Stomach smooth muscle (tissue), 2 donors: ENCODE measurements around the gene EFNB3.

Experiments used
- H3K27ac ChIP-seq: one replicate; pipeline ENCODE4 v1.7.0; 2013; ENCODE audit warnings: mild to moderate bottlenecking, low read length, inconsistent platforms
- H3K27me3 ChIP-seq, 2 donors: one replicate each; pipeline ENCODE4 v1.7.0; 2013; ENCODE audit warnings: low read length in 2 of 2; ENCODE audit not compliant: insufficient read depth in 2 of 2, control insufficient read depth in 1 of 2
- H3K36me3 ChIP-seq, 2 donors: one replicate each; pipeline ENCODE4 v1.7.0; 2013; ENCODE audit warnings: low read length in 2 of 2; ENCODE audit not compliant: control insufficient read depth in 2 of 2, insufficient read depth in 2 of 2
- H3K4me1 ChIP-seq: one replicate; pipeline ENCODE4 v1.7.0; 2013; ENCODE audit warnings: low read length; ENCODE audit not compliant: control insufficient read depth, insufficient read depth
- H3K4me3 ChIP-seq, 2 donors: one replicate each; pipeline ENCODE4 v1.7.0; 2013; ENCODE audit warnings: low read length in 2 of 2
- H3K9ac ChIP-seq, 2 donors: one replicate each; pipeline ENCODE4 v1.7.0; 2013; ENCODE audit warnings: low read length in 2 of 2, mild to moderate bottlenecking in 1 of 2
- H3K9me3 ChIP-seq, 2 donors: one replicate each; pipeline ENCODE4 v1.7.0; 2013; ENCODE audit warnings: low read length in 2 of 2; ENCODE audit not compliant: control insufficient read depth in 2 of 2
- donor health status: healthy.
- donor health status: Pancreatic carcinoma.

EFNB3 gene

DNA sequence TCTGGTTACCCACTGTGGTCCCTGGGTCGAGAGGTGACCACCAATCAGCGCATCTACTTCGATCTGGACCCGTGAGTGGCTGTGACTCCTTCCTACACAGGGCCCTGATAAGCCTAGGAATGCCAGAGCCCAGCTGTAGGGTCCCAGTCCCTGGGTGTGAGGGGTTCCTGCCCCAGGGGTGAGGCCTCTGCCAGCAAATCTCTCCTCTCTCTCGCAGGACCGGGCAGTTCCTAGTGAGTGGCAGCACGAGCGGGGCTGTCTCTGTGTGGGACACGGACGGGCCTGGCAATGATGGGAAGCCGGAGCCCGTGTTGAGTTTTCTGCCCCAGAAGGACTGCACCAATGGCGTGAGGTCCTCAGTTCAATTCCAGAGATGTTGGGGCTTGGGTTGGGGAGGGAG lies 2.2 kb upstream of the EFNB3 start:
- no peak overlapping the region for H3K9ac ChIP-seq
- no peak overlapping the region for H3K27ac ChIP-seq
- H3K27me3 ChIP-seq, result peaks cover 42 to 46% of the 10 kb centered on the region in 2 donors
- H3K9me3 ChIP-seq, result no peaks in the 10 kb centered on the region
- no peak overlapping the region for H3K4me3 ChIP-seq
- H3K36me3 ChIP-seq, result peaks cover 6 to 17% of the 10 kb centered on the region in 2 donors
- H3K4me1 ChIP-seq, result peaks cover 16% of the 10 kb centered on the region

DNA sequence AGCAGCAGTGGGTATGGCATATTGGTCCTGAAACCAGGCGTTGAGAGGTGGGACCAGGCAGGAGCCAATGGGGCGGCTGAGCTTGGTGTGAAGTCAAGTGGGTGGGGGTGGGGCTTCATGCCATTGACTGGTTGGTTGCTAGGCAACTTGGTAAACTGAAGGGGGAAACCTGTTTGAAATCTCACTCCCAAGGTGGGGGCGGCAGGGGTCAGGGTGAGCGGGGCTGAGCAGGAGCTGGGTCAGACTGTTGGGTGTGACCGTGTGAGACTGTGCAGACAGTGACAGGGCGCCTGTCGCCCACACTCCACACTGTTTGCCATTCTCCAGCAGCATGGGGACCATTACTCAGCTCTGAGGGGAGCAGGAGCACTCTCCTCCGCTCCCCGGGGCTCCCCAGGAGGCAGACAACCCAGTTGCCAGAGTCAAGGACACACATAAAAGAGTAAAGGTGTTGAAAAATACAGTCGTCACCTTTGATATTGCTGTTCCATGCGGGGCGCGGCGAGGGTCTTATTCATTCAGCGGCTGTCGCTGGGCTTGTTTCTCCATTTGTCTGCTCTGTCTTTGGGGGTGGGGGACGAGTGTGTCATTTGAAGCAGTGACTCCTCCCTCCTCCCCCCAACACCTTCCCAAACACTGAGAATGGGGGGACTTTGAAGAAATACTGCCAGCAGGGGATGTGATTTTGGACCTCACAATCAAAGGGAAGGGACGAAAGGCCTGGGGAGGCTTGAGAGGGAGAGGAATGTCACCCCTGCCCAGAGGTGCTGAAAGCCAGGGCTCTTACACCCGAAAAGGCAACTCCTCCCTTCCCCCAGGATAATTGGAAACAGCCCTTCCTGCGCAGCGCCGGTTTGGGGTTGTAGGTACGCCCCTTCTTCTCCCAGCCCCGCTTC lies 1.2 kb upstream of the EFNB3 start:
- no peak overlapping the region for H3K27ac ChIP-seq
- no peak overlapping the region for H3K9ac ChIP-seq
- peaks cover 16% of the 10 kb centered on the region for H3K4me1 ChIP-seq
- no peaks in the 10 kb centered on the region for H3K9me3 ChIP-seq
- H3K27me3 ChIP-seq, result peaks cover 42 to 49% of the 10 kb centered on the region in 2 donors
- peaks cover 6 to 17% of the 10 kb centered on the region in 2 donors for H3K36me3 ChIP-seq
- H3K4me3 ChIP-seq, result no peak overlapping the region

GRCh38 chr17:7705269-7706255 lies 560 bp downstream of the EFNB3 start:
- Histone ChIP-seq H3K4me3 (no peak overlapping the region), H3K4me1 (peaks cover 16% of the 10 kb centered on the region), H3K27ac (no peak overlapping the region), H3K36me3 (peaks cover 6 to 17% of the 10 kb centered on the region in 2 donors), H3K27me3 (peaks cover 52 to 61% of the 10 kb centered on the region in 2 donors), H3K9me3 (no peaks in the 10 kb centered on the region), H3K9ac (no peak overlapping the region)

DNA sequence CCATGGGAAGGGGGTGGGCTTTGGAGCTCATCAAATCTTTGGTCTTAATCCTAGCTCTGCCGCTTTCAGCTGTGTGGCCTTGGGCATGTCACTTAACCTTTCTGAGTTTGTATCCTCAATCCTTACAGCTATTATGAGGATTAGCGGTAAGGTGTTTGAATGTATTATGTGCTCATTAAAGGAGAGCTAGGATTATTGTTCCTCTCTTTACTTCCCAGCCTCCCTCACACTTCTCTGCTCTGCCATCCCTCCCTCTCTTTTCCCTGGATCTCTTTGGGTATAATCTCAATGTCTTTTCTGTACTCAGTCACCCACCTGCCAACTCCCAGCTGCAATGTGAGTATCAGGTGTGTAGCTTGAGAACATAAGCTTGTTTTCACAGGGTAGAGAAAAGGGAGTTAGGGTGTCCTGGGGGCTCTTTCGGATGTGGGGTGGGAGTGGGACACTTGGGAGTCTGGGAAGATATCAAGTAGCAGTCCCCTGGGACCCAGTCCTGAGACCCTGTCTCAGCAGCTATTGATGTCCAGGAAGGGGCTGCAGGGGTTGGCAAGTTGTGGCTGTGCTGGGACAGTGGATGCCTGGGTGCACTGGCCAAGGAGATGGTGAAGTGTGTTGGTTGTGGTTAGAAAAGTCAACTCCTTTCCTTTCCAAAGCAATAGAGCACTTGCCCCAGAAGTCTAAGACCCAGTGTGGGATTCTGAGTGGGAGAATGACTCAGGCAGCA lies 1.8 kb downstream of the EFNB3 start:
- Histone ChIP-seq H3K4me3 (no peak overlapping the region), H3K27ac (no peak overlapping the region), H3K9me3 (no peaks in the 10 kb centered on the region), H3K36me3 (peaks cover under 1 to 11% of the 10 kb centered on the region in 2 donors), H3K27me3 (peaks cover 64 to 70% of the 10 kb centered on the region in 2 donors), H3K4me1 (peaks cover 16% of the 10 kb centered on the region), H3K9ac (no peak overlapping the region)

DNA sequence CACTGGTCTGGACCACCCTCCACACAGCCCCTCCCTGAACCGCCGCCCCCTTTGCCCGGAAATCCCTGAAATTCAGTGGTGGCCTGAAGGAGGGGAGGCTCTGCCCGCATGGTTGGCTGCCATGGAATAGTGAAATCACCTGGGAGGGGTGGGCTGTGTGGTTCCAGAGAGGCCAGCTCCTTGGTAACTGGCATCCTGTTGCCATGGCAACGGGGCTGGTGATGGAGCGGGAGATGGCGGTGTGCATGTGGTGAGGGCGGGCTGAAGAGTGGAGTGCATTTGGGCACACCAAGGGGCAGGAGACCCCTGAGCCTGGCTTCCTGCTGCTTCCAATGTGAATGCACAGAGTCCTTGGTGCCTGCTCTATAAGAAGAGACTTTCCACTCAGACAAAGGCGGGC lies 2.4 kb downstream of the EFNB3 start:
- no peak overlapping the region for H3K4me3 ChIP-seq
- H3K36me3 ChIP-seq, result peaks cover 0 to 4% of the 10 kb centered on the region in 2 donors
- H3K9ac ChIP-seq, result no peak overlapping the region
- no peaks in the 10 kb centered on the region for H3K9me3 ChIP-seq
- H3K4me1 ChIP-seq, result peaks cover 17% of the 10 kb centered on the region
- no peak overlapping the region for H3K27ac ChIP-seq
- H3K27me3 ChIP-seq, result peaks cover 66 to 75% of the 10 kb centered on the region in 2 donors

GRCh38 chr17:7707858-7708750 lies 3.1 kb downstream of the EFNB3 start:
- H3K36me3 ChIP-seq, result no peaks in the 10 kb centered on the region
- H3K9me3 ChIP-seq, result no peaks in the 10 kb centered on the region
- H3K27ac ChIP-seq, result no peak overlapping the region
- H3K4me1 ChIP-seq, result peaks cover 18% of the 10 kb centered on the region
- no peak overlapping the region for H3K4me3 ChIP-seq
- peaks cover 63 to 70% of the 10 kb centered on the region in 2 donors for H3K27me3 ChIP-seq
- no peak overlapping the region for H3K9ac ChIP-seq

DNA sequence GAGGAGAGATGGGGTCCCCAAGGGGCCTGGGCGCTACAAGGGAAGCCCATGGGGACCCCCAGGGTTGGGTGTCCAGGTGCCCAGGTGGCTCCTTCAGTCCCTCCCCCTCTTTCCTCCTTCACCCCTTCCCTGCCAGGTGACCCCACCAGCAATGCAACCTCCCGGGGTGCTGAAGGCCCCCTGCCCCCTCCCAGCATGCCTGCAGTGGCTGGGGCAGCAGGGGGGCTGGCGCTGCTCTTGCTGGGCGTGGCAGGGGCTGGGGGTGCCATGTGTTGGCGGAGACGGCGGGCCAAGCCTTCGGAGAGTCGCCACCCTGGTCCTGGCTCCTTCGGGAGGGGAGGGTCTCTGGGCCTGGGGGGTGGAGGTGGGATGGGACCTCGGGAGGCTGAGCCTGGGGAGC lies 4.0 kb downstream of the EFNB3 start:
- Histone ChIP-seq H3K27me3 (peaks cover 63 to 68% of the 10 kb centered on the region in 2 donors), H3K9ac (no peak overlapping the region), H3K9me3 (no peaks in the 10 kb centered on the region), H3K36me3 (no peaks in the 10 kb centered on the region), H3K27ac (no peak overlapping the region), H3K4me3 (no peak overlapping the region), H3K4me1 (peaks cover 18% of the 10 kb centered on the region)

DNA sequence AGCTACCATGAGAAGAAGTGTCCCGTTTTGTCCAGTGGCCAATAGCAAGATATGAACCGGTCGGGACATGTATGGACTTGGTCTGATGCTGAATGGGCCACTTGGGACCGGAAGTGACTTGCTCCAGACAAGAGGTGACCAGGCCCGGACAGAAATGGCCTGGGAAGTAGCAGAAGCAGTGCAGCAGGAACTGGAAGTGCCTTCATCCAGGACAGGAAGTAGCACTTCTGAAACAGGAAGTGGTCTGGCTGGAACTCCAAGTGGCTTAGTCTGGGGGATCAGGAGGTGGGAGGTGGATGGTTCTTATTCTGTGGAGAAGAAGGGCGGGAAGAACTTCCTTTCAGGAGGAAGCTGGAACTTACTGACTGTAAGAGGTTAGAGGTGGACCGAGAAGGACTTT lies 5.3 kb downstream of the EFNB3 start:
- Histone ChIP-seq H3K4me1 (peaks cover 6% of the 10 kb centered on the region), H3K4me3 (no peak overlapping the region), H3K9me3 (no peaks in the 10 kb centered on the region), H3K36me3 (no peaks in the 10 kb centered on the region), H3K27ac (no peak overlapping the region), H3K27me3 (peaks cover 60 to 64% of the 10 kb centered on the region in 2 donors), H3K9ac (no peak overlapping the region)

DNA sequence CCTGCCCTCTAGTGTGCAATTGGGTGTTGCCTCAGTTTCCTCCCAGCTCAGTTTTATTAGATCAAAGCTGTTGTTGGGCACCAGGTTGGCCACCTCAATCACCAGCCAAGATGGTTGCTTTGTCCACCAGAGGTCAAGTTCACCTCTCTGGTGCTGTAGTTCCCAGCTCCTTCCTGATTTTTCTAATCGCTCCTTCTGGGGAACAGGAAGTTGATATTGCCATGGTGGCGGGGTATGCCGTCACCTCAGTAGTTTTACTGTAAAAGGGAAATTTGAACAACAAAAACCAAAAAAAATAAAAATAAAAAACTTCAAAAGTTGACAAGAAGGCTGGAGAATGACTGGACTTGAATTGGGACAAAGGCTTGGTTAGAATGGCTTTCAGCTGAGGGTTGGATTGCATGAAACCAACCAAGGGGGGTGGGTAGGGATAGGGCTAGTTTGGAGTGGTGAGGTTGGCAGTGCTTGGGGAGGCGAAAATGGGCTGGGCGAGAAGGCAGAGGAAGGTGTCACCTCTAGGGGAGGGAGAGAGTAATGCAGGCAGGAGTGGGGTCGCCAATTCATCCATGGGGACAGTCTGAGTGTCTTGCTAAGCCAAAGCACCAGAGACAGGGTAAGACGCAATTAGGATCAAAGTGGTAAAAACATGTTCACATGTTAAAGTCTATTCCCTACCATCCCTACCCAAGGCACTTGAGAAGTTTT lies 6.2 kb downstream of the EFNB3 start:
- Histone ChIP-seq H3K4me3 (no peak overlapping the region), H3K36me3 (no peaks in the 10 kb centered on the region), H3K27me3 (peaks cover 55 to 57% of the 10 kb centered on the region in 2 donors), H3K9ac (no peak overlapping the region), H3K9me3 (no peaks in the 10 kb centered on the region), H3K27ac (no peak overlapping the region), H3K4me1 (peaks cover 4% of the 10 kb centered on the region)
